GM21825 (cell line): ENCODE results near the gene VPS50.

Experiments used
- ATAC-seq: cut with Tn5 transposase; IDR thresholded peaks from one replicate; pipeline ENCODE4 v1.9.1; 2021; ENCODE audit warnings: mild to moderate bottlenecking, moderate library complexity; ENCODE audit not compliant: unreplicated experiment

VPS50 gene, protein sequence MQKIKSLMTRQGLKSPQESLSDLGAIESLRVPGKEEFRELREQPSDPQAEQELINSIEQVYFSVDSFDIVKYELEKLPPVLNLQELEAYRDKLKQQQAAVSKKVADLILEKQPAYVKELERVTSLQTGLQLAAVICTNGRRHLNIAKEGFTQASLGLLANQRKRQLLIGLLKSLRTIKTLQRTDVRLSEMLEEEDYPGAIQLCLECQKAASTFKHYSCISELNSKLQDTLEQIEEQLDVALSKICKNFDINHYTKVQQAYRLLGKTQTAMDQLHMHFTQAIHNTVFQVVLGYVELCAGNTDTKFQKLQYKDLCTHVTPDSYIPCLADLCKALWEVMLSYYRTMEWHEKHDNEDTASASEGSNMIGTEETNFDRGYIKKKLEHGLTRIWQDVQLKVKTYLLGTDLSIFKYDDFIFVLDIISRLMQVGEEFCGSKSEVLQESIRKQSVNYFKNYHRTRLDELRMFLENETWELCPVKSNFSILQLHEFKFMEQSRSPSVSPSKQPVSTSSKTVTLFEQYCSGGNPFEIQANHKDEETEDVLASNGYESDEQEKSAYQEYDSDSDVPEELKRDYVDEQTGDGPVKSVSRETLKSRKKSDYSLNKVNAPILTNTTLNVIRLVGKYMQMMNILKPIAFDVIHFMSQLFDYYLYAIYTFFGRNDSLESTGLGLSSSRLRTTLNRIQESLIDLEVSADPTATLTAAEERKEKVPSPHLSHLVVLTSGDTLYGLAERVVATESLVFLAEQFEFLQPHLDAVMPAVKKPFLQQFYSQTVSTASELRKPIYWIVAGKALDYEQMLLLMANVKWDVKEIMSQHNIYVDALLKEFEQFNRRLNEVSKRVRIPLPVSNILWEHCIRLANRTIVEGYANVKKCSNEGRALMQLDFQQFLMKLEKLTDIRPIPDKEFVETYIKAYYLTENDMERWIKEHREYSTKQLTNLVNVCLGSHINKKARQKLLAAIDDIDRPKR

DNA sequence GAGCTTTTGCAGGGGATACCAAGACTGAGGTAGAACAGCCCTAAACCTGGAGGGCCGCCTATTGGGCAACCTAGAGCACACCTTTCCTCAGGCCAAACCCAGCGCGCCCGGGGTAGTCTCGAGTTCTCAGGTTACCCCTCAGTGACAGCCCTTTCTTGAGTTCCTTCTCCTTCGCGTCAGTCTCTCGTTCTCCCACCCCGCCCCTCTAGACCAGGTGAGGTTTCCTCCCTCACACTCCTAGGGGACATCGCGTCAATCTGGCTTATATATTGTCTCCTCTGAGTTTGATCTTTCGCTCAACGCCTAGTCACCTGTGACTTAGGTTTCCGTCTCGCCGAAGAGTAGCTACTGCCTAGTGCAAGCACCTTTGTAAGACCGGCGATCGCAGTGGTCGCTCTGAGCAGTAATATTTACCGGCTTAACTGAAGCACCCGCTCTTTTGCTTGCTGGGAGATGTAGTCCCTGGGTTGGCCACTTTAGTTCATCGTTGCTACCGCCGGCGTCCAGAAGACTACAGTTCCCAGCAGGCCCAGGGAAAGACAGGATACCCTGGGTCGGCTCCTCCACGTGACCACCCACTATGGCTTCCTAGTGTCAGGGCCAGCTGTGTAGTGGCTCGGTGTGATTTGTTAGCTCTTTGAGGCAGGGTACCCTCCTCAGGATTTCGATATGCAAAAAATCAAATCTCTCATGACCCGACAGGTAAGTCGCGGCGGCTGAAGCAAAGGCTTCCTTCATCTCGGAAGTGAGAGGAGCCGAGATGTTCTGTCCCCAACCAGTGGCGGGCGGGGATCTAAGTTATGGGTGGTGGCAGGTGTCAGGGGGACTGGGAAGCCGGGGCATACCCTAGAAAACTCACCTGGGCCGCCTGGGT, at the start of gene VPS50:
Gene VPS50 (plus strand): TSS at position 568 of the 874 bp plus-strand sequence. CDS start 102 bp downstream, at position 670.
- peak; percentile 99 for ATAC-seq

DNA sequence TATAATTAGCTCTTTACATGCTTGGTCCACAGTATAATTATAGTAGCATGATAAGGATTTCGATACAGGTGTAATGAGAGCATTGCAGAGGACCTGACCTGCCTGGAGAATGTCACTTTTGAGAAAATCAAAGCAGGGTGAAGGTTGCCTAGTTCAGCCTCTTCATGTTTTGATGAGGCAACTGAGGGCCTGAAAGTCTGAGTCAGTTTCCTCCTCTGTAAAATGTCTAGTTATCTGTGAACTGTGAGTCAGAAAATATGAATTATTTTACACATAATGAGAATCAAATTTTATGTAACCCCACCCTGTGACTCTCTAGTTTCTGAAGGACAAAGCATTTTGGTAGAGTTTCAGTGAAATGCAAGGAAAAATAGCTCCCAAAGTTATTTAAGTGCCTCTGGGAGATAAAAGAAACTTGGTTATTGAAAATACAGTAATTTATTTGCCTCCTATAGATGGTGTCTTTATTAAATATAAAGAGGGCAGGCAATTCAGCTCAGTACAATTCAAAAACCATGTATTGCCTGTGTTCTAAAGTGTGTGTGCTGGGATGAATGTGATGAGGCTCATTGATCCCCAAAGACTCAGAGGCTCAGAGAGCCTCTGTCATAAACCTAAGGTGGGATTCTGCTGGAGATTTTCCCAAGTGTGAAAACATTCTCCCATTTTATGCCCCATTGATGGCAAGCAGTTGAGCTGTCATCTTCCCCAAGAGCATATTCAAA, 46.7 kb upstream of the VPS50 start:
- no peak for ATAC-seq

GRCh38 chr7:93188870-93189634, 43.1 kb upstream of the VPS50 start:
- ATAC-seq: no peak

GRCh38 chr7:93194386-93194785, 37.8 kb upstream of the VPS50 start:
- ATAC-seq: no peak

DNA sequence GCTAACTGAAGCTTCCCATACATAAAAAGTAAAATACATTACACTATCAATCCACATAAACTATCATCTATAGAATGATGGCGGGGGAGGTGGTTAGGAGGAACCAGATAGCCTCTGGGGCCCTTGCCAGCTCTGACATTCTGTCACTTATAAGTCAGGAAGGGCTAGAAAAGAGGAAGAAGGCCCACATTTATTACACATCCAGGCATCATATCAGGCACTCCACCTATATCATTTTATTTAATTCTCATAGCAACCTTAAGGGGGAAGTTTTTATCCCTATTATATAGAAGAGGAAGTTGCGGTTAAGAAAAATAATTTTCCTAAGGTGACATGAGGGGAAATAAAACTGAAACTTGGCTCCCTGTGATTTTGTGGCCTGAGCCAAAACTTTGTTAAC, 35.8 kb upstream of the VPS50 start:
- no peak for ATAC-seq

GRCh38 chr7:93198472-93198871, 33.7 kb upstream of the VPS50 start:
- ATAC-seq: no peak

DNA sequence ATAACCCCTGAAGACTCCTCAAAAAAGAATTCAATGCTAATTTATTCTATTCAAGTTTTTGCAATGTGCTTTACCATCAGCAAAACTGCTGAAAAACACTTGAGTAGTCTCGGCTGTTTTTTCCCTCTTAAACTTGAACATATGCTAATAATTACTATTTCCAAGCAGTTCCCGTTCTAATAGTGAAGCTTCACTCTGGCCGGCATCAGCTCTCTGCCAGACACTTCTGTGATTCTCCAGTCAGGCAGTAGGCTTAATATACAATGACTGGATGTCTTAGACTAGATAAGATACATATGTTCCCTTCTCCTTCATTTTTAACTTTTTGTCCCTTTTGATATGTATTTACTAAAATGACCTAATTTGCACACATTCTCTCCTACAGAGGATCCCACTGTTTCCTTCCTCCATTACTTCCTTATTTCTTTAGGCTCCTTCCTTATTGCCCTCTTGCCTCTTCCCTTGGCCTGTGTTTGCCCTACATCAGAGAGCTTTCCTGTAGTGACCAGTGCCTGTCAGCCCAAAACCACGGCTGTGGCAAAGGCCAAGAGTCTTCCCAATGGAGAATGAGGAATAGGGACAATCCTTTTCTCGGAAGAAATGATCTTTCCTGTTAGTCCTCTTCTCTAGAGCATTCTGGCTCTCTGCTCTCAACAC, 29.4 kb upstream of the VPS50 start:
- no peak for ATAC-seq

DNA sequence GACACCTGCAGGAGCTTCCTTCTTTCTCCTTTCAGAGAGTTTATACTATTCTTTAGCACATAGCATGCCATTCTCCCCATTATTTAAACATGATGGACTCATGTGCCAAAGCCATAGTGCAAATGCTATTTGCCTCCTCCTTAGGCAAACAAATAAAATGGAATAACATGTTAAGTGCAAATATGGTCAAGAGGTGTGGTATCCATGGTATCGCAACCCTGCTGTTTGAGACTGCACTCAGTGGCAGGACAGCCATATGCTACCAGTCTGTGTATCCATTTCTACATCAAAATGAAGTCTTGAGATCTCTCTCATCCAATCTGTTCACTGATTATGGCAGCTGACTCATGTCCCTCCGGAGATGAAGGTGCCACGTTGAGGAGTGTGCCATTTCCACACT, 28.7 kb upstream of the VPS50 start:
- ATAC-seq: no peak

- no peak for ATAC-seq
Measured at GRCh38 chr7:93205046-93205445, 27.1 kb upstream of the VPS50 start.

DNA sequence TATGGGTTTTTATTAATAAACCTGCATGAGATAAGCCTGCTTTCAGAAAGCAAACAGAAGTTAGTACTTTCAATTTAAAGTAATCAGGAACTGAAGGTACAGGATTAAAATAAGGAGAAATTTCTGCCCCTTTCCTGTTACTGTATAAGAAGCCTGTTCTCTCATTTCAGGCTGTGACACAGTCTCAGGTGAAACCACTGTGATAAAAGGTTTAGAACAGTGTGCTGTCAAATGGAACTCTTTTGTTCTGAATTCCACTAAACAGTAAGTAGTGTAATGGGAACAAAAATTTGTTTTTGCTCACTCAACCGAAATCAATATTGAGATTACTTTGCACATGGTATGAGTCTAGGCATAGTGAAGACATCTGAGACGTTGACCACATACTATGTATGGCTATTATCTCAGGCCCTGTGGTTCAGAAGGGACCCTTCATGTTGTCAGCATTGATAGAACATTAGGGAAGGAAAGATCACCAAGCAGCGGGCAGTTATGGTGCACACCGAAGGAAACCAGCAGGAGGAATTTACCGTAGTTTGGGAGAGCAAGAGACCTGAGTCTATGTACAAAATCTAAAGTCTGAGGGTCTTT, 20.8 kb upstream of the VPS50 start:
- ATAC-seq: no peak

DNA sequence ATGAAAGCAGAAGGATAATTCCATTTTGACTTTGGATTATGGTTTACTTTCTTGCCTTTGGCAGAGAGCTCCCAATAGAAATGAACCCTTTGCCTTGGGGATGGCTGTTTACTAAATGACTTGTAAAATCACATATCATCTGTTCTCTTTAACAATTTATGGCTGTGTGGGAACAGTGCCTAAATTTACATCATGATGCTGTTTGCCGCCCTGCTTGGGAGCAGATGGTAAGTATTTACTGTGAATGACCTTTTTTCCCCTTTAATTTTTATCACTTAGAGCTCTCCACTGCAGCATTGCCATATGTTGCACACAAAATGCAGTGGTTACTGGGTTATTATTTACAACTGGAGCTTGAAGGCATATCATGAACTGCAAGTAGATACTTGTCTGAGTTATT, 19.3 kb upstream of the VPS50 start:
- ATAC-seq: no peak

DNA sequence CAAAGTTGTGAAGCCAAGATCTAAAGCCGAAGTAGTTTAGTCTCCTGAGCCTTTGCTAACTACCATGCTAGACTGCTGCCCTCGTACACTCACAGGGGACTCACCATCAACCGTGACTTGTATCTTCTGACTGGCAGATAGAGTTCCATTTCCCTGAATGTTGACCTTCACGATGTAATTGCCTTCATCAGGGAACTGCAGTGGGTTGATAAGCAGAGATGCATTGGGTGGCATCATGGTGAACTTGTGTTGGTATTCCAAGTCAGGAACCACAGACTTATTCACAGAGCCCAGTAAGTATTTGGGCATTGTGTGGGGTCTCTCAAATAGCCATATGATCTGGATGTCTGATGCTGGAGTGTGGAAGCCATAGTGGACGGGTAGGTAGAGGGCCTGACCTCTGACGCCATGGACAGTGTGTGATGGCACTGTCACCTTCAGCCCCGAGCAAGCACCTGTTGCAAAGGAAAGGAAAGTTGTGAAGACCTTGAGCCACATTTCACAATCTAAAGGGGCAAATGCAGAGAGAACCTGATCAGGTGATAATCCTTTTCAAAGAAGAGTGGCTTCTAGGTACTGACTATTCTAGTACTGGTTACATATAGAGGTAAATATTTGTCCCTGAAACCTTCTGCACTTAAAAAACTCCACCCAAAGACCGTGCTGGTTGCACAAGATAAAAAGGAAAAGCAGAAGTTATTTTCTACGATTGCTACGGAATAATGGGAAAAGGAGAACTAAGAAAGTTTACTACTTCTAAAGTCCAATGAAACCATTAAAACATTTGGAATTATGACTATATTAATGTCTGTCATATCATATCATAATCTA, 13.0 kb upstream of the VPS50 start:
- no peak for ATAC-seq

DNA sequence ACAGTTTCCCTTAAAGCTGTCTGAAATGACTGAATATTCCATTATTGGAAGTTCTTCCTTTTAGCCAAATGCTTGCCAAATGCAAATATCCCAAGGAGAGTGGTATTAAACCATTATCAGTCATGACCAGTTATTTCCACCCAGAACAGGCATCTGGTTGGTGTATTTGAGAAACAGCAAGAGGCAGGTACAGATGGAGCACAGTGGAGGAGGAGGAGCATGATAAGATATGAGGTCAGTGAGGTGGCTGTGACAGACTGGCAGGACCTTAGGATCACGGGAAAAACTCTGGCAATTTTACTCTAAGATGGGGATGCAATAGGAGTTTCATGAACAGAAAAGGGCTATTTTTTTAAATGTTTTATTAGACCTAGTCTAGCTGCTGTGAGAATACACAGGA, 12.3 kb upstream of the VPS50 start:
- no peak for ATAC-seq

DNA sequence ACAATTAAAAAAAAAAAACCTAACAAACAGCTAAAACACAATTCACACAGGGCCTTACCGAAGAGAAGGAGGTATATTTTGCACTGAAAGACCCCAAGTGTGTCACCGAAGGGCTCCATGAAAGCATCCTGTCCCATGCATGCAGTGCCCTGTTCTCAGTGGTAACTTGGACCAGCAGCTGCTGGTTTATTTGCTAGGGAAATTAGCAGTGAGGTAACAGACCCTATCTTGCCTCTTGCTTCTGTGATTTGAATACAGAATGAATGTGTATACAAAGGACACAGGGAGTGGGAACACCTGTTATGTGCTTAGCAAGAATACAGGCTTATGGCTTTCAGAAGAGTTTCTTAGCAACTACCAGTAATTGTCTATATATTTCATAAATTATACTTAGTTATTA, 5.9 kb upstream of the VPS50 start, which contains the start of gene HEPACAM2:
Gene HEPACAM2 (minus strand): TSS at position 160 of the 400 bp plus-strand sequence.
- ATAC-seq: no peak

- peak; percentile 21 for ATAC-seq
Measured at GRCh38 chr7:93228302-93228701, 3.9 kb upstream of the VPS50 start.

DNA sequence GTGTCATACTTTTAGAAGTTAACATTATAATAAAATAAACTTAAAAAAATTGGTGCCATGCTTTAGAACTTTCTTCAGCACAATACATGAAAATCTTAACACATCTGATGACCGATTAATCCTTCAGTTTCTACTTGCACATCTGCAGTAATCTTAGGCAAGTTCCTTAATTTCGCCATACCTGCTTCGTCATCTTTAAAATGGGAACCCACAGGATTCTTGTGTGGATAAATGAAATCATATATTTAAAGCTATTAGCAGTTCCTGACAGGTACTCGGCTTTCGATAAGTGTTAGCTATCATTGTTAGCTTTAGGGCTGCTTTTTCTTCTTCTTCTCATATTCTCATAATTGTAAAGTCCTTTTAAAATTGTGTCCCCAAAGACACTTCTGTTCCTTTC, 907 bp upstream of the VPS50 start:
- no peak for ATAC-seq

DNA sequence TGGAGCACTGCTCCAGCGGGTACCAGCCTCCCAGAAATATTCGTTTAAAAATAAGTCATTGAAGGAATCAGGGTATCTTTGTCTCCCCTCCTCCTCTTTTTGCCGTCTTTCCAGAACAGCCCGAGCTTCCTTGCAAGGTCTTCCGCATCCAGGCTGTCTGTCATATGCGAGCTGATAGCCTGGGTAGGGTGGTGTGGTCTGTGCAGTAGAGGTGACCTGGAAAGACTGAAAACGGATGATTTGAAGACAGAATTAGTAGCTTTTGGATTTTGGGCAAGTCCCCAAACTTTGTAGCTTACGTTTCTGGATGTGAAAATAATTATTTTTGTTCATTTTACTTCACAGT, 480 bp downstream of the VPS50 start:
- ATAC-seq: peak; percentile 11

DNA sequence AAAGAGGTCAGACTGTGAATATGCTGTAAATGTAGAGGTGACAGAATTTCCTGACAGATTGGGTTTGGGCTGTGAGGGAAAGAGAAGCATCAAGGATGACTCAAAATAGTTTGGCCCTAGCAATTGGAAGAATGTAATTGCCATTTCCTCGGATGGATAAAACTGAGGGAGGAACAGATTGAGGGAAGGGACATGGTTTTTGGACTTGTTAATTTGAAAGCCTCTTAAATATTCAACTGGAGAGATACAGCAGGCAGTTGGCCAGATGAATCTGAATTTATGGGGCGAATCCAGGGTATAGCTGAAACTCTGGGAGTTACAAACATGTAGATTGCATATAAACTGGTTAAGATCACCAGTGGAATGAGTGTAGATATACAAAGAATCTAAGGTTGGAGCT, 3.4 kb downstream of the VPS50 start:
- no peak for ATAC-seq
